GM12873 (cell line): ENCODE results near the gene PLSCR5.

ENCODE experiments used
- TF ChIP-seq, protein P1 (sequence below): IDR thresholded peaks from 2 replicates; pipeline ENCODE4 v1.5.1; 2012; ENCODE audit warnings: low read depth, mild to moderate bottlenecking, moderate library complexity, low read length, control low read depth; ENCODE audit not compliant: insufficient read depth; ENCODE audit errors: missing control alignments

PLSCR5 gene

DNA sequence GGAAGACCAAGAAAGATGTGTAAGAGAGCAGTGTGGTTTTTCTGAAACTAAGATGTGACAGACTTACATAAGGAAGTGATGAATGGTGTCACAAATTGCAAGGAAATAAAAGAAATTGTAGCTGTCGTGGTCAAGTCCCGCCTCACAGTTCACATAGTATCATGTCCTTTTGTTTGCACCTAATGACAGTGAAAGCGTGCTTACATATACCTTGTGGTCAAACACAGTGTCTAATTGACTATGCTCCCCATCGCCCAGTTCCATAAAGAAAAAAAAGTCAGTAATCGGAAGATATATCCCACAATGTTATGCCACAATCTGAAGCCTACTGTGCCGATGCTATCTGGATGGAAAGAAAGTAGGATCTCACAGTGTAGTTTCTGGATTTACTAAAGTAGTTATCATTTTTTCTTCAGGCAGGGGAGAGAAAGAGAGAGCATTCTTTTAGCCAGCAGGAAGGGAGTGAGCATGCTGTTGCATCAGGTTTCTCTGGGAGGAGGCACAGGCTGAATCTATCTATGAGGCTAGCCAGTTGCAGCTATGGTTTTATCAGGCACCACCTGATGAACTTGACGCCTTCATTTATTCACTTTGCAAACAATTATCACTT, 50.9 kb downstream of the PLSCR5 start:
- TF ChIP-seq, protein P1, sequence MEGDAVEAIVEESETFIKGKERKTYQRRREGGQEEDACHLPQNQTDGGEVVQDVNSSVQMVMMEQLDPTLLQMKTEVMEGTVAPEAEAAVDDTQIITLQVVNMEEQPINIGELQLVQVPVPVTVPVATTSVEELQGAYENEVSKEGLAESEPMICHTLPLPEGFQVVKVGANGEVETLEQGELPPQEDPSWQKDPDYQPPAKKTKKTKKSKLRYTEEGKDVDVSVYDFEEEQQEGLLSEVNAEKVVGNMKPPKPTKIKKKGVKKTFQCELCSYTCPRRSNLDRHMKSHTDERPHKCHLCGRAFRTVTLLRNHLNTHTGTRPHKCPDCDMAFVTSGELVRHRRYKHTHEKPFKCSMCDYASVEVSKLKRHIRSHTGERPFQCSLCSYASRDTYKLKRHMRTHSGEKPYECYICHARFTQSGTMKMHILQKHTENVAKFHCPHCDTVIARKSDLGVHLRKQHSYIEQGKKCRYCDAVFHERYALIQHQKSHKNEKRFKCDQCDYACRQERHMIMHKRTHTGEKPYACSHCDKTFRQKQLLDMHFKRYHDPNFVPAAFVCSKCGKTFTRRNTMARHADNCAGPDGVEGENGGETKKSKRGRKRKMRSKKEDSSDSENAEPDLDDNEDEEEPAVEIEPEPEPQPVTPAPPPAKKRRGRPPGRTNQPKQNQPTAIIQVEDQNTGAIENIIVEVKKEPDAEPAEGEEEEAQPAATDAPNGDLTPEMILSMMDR: no peak

DNA sequence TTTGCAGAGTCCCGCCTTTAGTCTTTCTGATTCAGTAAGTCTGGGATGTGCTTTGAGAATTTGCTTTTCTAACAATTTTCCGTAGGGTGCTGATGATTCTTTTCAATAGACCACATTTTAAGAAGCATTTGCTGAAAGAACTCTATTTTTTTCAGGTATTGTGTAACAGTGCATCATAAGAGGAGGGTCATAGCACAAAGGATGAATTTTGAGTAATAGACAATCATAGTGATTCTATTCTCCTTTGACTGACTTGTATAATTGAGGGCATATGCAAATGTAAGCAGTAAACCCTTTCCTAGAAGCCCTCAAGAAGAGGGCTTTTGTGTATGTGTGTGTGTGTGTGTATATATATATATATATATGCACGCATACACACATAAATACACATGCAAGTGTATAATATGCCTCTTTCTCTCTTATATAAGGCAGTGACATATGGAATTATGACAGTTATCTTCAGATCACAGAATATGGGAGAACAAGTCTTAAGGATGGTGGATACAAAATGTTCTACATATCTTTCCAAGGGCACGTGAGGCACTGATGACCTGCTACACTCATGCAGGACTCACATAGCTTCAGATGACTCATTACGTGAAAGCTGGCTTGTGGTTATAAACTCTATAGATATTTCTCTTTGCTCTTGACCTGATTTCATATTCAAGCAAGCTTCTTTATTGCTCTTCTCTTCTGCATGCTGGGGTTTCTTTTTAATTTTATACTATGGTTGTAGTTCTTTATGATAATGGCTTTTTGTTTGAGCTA, 54.2 kb downstream of the PLSCR5 start:
- TF ChIP-seq, protein P1: no peak

DNA sequence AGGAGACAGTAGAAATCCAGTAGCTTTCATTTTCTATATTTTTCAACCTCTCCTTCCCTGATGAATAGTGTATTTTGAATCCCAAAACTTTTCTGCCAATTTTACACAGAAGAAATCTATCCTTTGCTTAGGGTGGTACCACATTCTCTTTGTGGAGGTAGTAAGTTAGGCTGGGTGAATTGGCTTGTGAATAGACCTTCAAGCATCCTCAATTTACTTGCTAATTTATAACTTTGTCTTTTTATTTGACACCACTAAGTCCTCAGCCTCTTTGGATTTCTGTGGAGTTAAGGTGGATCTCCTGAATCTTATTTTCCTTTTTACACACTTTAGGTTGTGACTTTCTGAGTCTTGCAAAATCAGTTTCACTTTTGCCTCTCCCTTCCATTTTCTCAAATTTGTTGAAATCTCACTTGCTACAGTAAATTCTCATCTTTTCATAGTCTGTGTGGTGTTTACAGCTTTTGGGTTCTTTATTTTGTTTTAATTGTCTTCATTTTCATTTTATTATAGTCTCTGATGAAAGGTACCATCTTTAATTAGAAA, 55.0 kb downstream of the PLSCR5 start:
- TF ChIP-seq, protein P1: no peak

DNA sequence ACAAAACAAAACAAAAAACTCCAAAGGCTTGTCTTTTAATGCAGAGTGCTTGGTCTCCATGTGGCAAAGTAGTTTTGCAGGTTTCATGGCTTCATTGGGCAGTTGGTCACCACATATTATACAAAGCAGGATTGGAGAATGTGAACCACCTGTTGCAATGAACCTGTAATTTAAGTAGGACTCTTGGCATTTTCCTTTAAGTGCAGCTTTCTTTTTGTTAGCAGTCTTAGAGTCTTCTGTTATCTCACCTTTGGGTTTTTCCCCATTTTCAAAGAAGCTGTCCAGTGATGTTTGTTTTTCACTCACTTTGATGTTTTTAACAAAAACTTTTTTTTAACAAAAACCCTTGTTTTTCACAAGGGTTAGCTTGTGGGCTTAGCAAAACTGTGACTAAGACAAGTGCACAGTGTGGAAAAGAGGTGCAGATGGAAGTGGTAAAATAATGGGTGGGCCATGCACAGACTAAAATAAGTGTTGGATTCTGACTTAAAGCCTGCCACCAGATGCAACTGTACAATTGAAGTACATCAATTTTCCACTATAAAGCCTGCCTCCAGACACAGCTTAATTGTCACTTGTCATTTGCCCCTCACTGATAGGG, 57.8 kb downstream of the PLSCR5 start:
- TF ChIP-seq, protein P1: no peak

DNA sequence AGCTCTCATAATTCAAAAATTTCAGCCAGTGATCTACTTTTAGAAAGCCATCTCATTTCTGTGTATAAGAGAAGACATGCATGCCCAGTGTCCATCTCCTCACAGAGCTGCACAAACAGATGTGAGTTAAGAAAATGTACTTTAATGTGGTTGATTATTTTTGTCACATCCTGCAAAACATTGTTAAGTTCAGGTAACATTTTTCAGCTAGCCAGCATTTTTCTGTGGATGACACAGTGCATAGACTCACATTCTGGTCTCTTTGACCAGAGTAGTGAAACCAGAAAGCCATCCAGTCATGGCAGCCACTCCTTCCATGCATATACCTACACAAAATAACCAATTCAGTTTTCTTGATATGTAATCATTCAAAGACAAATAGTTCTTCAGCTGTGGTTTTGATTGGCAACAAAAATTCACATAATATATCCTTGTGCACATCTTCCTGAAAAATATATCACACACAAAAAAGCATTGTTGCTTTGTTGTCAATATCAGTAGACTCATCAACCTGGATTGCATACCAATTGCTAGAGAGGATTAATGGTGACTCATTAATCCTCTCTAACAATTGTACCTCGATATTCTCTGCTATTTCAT, 58.7 kb downstream of the PLSCR5 start:
- TF ChIP-seq, protein P1: no peak

DNA sequence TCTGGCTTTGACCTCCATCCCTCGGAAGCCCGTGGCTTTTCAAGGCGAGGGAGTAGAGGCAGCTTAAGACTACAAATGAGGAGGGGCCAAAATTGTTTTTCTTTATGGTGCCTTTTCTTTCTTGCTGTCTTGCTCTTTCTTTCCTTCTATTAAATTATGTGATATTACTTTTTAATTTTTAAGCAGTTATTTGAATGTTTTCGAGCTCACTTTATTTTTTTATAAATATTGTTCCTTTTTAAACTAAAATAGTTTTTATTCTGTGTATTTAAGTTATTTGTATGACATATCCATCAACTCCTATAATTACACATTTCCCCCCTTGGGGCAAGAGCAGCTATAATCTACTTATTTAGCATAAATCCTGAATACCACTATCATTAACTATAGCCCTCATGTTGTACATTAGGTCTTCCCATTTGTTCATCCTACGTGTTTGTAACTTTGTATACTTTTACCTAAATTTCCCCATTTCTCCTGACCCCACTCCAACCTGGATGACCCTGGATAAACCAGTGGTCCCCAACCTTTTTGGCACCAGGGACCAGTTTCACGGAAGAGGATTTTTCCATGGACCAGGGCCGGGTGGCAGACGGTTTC, 60.1 kb downstream of the PLSCR5 start:
- TF ChIP-seq, protein P1: no peak
